HCT116 (cell line): Measurements from ENCODE around the gene PTPN9.

ENCODE experiments used
- JUND ChIP-seq: IDR thresholded peaks from 2 replicates; pipeline ENCODE4 v1.6.1; 2012
- REST ChIP-seq: IDR thresholded peaks from 2 replicates; pipeline ENCODE4 v1.6.1; 2012; ENCODE audit warnings: low read depth
- TF ChIP-seq, protein P1 (sequence below), 3 experiments: fragments of 200-600 bp in 1 of 3; sonication (generic) in 1 of 3; IDR thresholded peaks in 2 of 3; conservative IDR thresholded peaks in 1 of 3; 2 replicates each; pipeline ENCODE4 v1.5.1; 2012 to 2017; ENCODE audit warnings: low read depth in 2 of 3, low read length in 2 of 3, antibody characterized with exemption in 1 of 3, borderline replicate concordance in 1 of 3, control low read depth in 1 of 3, mild to moderate bottlenecking in 1 of 3, mixed read lengths in 1 of 3, mixed run types in 1 of 3, moderate library complexity in 1 of 3; ENCODE audit not compliant: insufficient read depth in 1 of 3

- TF ChIP-seq JUND (no peak), REST (no peak)
- TF ChIP-seq, protein P1, sequence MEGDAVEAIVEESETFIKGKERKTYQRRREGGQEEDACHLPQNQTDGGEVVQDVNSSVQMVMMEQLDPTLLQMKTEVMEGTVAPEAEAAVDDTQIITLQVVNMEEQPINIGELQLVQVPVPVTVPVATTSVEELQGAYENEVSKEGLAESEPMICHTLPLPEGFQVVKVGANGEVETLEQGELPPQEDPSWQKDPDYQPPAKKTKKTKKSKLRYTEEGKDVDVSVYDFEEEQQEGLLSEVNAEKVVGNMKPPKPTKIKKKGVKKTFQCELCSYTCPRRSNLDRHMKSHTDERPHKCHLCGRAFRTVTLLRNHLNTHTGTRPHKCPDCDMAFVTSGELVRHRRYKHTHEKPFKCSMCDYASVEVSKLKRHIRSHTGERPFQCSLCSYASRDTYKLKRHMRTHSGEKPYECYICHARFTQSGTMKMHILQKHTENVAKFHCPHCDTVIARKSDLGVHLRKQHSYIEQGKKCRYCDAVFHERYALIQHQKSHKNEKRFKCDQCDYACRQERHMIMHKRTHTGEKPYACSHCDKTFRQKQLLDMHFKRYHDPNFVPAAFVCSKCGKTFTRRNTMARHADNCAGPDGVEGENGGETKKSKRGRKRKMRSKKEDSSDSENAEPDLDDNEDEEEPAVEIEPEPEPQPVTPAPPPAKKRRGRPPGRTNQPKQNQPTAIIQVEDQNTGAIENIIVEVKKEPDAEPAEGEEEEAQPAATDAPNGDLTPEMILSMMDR (IDR thresholded peaks at IDR 0.05 in 2 of 3, conservative IDR thresholded peaks at IDR 0.05 in 1 of 3; ENCODE audit: borderline replicate concordance in 1 of 3, insufficient read depth in 1 of 3, low read depth in 2 of 3, low read length in 2 of 3): no peak
Observed at GRCh38 chr15:75459581-75459980, 119.5 kb downstream of the PTPN9 start.
